Fibroblast of peridontal ligament (primary cell): ENCODE data around the gene EBLN2.

Source experiments
- DNase-seq: peaks from one replicate; pipeline ENCODE4 v3.0.0-alpha.2; 2010; ENCODE audit errors: extremely low read depth

Gene EBLN2

DNA sequence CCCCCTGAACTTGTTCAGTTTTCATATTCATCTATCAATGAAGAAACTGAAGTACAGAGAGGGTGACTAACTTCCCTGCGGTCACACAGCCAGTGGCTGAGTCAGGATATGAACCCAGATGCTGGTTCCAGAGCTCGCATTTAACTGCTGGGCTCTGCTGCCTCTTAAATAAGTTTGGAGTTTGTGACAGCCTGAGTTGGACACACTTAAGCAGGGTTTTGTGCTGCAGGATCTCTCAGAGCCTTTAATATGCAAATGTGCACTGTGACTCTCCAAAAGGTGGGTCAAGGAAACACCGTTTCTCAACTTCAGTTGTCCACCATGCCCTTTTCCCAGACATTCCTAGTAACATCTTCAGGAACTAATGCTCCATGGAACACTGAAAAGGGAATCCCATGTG lies 45.8 kb downstream of the EBLN2 start:
- DNase-seq, result no peak

DNA sequence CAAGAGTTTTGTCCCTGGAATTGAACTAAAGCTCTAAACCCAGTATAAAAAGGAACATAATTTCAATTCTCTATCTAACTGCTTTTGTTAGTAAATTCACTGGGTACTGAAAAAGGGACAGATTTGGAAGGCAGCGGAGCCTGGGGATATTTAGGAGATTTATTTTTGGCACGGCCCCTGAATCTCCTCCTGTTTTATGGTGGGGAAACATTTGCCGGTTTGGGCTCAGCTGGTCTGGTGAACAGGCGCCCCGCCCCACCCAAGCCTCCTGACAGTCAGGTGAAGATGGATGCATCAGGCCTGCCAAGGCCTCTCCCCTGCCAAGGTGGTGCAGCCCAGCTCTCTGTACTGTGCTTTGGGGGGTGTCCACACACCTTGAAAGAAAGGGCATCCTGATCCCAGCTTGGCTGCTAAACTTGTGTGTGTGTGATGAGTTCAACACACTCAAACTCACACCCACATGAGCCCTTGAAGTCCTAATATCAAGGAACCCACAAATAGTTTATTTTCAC lies 46.3 kb downstream of the EBLN2 start:
- DNase-seq, result no peak

DNA sequence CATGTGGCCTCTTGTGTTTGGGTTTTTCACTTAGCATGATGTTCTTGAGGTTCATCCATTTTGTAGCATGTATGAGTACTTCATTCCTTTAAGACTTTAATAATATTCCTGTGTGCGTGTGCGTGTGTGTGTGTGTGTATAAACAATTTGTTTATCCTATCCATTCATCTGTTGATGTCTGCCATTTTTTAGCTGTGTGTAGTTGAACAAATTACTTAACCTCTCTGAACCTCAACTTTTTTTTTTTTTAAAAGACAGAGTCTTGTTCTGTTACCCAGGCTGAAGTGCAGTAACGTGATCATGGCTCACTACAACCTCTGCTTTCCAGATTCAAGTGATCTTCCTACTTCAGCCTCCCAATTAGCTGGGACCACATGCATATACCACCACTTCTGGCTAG lies 47.3 kb downstream of the EBLN2 start:
- no peak for DNase-seq

DNA sequence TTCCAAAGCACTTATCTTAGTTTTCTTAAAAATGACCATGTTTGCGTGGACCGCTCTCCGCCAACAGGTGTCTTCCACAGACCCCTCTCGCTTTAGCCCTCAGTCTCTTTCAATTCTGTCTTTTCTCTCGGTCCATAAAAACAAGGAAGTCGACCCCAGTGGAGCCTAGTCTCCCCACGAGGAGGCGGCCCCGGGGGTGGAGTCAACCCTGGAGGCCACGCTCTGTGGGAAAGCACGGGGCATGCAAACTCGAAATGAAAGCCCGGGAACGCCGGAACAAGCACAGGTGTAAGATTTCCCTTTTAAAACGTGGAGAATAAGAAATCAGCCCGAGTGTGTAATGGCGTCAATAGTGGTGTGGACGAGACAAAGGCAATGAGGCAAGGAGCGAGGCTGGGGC lies 49.1 kb downstream of the EBLN2 start:
- DNase-seq, result no peak
